Retinal pigment epithelial cell (primary cell): Measurements from ENCODE around the gene PLEKHH1.

ENCODE experiments used
- DNase-seq: peaks from one replicate; pipeline ENCODE4 v3.0.0-alpha.2; 2010; ENCODE audit warnings: low read depth
- H3K4me3 ChIP-seq: 2 replicates; pipeline ENCODE4 v1.5.1; 2011; ENCODE audit warnings: mild to moderate bottlenecking, low read length, control low read depth, moderate library complexity
- TF ChIP-seq, protein P1 (sequence below): conservative IDR thresholded peaks from 2 replicates; pipeline ENCODE4 v1.5.1; 2011; ENCODE audit warnings: low read depth, low read length, control low read depth, inconsistent platforms

The PLEKHH1 gene

DNA sequence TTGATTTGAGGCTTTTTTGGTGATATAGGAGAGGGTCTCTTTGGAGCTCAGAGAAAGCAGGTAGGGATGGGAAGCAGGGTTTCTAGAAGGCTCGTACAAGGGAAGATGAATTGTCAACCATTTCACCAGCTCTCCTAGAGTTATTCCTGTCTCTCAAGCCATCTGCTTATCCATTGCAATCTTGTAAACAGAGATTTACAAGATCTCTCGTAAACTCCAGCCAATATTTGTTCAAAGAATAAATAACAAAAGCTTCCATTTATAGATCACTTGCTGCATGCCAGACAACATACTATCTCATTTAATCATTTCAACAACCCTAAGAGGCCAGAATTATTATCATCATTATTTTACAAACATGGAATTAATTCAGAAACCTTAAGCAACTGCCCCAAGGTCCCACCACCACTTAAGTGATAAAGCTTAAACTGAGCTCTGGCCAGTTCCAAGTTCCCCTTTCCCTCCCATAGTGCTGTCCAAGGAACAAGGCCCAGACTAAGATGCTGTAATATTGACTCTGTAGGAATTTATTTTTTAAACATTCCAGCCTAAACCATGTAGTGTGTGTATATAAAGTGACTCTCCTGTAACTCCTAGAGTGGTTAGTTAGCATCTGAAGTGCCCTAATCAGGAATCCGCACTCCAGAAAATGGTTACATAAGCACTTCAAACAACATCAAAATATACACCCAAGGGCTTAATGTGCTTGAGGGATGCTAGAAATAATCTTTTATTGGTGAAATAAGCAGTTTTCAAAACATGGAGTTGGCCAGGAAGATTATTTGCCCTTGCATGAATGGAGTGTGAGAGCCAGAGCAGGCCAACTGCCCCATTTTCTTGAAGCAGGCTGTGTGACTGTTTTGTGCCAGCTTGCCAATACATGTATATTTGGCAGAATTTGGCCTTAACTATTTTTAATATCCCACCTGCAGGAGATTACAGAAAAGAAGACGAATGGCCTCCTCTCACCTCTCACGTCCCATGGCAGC, 2.8 kb upstream of the PLEKHH1 start:
- H3K4me3 ChIP-seq: no peak overlapping the region
- DNase-seq: no peak
- TF ChIP-seq, protein P1, sequence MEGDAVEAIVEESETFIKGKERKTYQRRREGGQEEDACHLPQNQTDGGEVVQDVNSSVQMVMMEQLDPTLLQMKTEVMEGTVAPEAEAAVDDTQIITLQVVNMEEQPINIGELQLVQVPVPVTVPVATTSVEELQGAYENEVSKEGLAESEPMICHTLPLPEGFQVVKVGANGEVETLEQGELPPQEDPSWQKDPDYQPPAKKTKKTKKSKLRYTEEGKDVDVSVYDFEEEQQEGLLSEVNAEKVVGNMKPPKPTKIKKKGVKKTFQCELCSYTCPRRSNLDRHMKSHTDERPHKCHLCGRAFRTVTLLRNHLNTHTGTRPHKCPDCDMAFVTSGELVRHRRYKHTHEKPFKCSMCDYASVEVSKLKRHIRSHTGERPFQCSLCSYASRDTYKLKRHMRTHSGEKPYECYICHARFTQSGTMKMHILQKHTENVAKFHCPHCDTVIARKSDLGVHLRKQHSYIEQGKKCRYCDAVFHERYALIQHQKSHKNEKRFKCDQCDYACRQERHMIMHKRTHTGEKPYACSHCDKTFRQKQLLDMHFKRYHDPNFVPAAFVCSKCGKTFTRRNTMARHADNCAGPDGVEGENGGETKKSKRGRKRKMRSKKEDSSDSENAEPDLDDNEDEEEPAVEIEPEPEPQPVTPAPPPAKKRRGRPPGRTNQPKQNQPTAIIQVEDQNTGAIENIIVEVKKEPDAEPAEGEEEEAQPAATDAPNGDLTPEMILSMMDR: no peak

DNA sequence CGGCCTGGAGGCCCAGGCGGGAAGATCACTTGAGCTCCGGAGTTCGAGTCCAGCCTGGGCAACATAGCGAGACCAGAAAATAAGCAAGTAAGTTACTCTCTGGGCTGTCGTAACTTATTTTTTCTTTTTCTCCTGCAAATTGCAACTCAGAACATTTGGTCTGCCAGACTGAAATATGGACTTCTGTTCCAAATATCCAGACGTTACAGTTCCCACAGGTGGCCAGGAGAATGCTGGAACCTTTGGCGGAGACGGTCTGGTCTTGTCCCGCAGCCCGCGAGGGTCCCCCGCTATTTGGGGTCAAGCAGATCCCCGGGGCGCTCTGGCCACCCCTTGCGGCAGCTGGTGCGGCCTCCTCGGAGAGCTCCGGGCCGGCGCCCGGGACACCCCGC, 488 bp upstream of the PLEKHH1 start:
- no peak for DNase-seq
- TF ChIP-seq, protein P1: no peak
- H3K4me3 ChIP-seq: peak overlapping the region; percentile 61

- H3K4me3 ChIP-seq: peak overlapping the region; percentile 61
- DNase-seq: no peak
- TF ChIP-seq, protein P1: no peak
Observed at GRCh38 chr14:67533754-67534085, 630 bp downstream of the PLEKHH1 start.

GRCh38 chr14:67536087-67536486, 3.0 kb downstream of the PLEKHH1 start:
- H3K4me3 ChIP-seq: no peak overlapping the region
- no peak for DNase-seq
- TF ChIP-seq, protein P1: no peak

DNA sequence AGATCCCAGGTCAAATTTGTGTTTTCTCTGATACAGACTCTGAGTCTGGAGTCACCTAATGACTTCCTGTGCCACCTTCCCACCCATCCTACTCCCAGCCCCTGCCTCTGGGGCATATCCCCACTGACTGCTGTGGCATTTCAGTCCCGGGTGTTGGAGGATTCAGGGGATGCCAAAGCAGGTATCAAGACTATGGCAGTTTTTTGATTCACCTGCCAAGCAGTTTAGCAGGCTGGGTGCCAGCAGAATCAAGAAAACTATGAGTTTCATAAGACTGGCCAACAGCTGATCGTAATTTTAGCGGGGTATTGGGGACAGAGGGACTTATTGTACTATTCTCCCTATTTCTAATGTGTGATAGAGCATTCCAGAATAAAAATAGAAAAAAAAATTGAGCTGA, 4.6 kb downstream of the PLEKHH1 start:
- H3K4me3 ChIP-seq: no peak overlapping the region
- TF ChIP-seq, protein P1: no peak
- no peak for DNase-seq

DNA sequence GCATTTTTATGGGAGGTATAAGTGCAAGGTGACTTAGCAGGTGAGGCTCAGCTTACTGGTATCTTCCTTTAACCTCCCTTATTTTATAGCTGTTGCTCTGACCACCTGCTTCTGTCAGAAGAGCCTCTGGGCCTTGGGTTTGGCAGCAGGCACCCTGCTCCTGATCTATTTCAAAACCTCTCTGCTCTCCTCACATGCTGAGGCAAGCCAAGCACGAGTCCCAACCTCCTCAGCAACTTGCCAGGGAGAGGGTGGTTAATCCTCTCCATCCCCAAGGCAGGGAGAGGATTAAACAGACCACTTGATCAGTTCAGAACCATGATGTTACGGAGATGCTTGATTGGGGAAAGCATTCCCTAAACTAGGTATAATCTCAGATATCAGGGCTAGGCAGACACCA, 5.4 kb downstream of the PLEKHH1 start:
- no peak overlapping the region for H3K4me3 ChIP-seq
- TF ChIP-seq, protein P1: no peak
- DNase-seq: peak; percentile 69

DNA sequence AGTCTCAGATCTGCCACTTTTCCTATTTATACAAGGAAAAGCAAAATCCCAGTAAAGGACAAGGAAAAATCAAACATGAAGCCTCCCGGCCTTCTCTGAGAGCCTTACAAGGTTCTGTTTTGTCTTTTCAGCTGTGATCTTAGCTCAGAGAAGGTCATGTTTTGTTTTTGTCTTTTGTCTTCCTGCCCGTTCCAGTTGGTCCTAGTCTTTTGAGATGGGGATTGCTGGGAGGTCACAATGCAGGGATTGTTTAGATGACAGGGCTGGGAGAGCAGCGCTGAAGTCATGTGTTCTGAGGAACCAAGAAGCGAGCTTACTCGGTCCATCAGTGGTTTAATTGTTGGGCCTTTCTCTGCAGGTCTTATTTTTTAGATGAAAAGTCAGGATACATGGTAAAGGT, 6.0 kb downstream of the PLEKHH1 start:
- no peak overlapping the region for H3K4me3 ChIP-seq
- DNase-seq: no peak
- TF ChIP-seq, protein P1: no peak
